ENCODE data around the gene CENATAC. TPM values are rescaled to one million over a fixed set of nuclear protein-coding genes. Genes with fewer than 3 reads are reported as not detected.
"Not testable (repeated sequence)": the region's sequence is repeated elsewhere in the genome, so short reads cannot be mapped to it uniquely, and the experiment has no call there.

CENATAC gene, protein sequence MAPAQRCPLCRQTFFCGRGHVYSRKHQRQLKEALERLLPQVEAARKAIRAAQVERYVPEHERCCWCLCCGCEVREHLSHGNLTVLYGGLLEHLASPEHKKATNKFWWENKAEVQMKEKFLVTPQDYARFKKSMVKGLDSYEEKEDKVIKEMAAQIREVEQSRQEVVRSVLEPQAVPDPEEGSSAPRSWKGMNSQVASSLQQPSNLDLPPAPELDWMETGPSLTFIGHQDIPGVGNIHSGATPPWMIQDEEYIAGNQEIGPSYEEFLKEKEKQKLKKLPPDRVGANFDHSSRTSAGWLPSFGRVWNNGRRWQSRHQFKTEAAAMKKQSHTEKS
- 40.3 and 40.9 TPM in 2 replicates for total RNA-seq (2014; rRNA removed; shearing (Covaris generic))

GRCh38 chr11:118997627-118998387 is at the start of gene CENATAC:
CENATAC (plus strand) TSS chr11:118998138; CDS start chr11:118998198, 60 bp downstream.
- peak; percentile 96 for DNase-seq (ENCODE audit: low spot score)

DNA sequence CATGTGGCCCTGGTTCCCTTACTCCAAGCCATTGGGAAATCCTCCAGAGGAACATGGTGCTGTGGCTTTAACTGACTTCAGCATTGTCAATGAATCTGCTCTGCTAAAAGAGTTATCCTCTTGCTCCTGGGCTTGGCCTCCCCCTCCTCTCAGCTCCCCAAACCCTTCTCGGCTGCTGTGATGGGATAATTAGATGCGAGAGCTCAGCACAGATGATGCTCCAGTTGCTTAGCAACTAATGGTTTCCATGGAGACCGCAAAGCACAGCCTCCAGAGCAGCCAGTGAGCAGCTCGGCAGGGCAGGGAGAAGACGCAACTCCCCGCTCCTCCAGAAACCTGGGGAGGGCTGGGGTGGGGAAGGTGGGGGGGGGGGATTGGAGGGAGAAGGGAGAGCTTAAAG is 44.7 kb upstream of the CENATAC start:
- no peak for DNase-seq (ENCODE audit: low spot score)

GRCh38 chr11:118953976-118954375 is 44.0 kb upstream of the CENATAC start:
- not testable (repeated sequence) for DNase-seq (ENCODE audit: low spot score)

DNA sequence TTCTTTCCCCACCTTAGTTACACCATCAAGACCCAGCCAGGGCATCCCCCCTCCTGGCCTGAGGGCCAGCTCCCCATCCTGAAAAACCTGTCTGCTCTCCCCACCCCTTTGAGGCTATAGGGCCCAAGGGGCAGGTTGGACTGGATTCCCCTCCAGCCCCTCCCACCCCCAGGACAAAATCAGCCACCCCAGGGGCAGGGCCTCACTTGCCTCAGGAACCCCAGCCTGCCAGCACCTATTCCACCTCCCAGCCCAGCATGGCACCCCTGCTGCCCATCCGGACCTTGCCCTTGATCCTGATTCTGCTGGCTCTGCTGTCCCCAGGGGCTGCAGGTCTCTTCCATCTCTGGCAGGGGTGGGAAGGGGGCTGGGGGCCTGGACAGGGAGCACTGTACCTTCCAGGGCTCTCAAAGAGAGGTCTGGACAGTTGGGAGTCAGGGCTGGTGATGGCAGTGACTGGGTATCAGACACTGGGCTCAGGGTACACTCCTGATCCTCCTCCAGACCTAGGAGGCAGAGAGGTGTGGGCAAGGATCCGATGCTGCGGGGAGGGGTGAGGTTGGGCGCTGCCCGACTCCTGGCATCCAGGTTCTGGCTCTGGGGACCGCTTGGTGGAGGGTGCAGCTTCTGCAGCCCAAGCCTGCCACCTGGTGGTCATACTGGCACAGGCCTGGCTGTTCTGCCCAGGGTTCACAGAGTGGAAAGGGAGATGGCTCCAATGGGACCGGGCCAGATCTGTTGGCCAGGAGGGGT is 41.7 kb upstream of the CENATAC start, which contains the start of gene UPK2:
UPK2 (plus strand) TSS at position 205 of the 753 bp plus-strand sequence; CDS start at position 258, 53 bp downstream.
- DNase-seq (ENCODE audit: low spot score) = peak; percentile 97

GRCh38 chr11:118956847-118957469 is 41.0 kb upstream of the CENATAC start:
- no peak for DNase-seq (ENCODE audit: low spot score)

DNA sequence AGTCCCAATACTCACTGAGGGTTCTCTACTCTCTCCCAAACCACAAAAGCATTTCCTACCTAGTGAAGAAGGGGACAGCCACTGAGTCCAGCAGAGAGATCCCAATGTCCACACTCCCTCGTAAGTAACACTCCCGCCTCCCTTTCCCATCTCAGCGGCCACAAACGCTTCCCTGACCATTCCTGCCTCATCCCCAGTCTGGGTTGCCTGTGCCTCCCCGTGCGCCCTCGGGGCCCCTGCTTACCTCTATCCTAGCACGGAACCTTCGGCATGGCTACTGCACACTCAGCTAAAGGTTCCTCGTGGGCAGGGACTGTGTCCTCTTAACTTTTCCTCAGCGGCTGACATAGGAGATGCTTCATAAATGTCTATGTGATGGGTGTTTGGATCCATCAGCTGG is 40.4 kb upstream of the CENATAC start:
- no peak for DNase-seq (ENCODE audit: low spot score)

- no peak for DNase-seq (ENCODE audit: low spot score)
These were observed 40.0 kb upstream of the CENATAC start for GRCh38 chr11:118957968-118958367.

DNA sequence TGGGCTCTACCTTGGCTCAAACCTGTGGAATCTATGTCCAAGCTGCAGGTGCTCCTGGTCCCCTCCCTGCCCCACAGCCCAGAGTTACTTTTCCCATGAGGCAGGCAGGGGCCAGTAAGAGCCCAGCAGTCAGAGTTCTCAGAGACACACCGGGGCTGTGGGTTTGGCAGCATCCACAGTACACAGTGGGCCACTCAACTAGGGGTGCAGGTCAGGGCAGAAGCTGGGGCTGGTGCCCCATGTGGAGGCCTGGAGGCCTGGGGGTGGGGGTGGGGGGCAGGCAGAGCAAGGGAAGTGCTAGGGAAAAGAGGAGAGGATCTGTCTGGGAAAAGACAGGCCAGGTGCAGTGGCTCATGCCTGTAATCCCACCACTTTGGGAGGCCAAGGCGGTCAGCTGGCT is 39.4 kb upstream of the CENATAC start:
- no peak for DNase-seq (ENCODE audit: low spot score)

DNA sequence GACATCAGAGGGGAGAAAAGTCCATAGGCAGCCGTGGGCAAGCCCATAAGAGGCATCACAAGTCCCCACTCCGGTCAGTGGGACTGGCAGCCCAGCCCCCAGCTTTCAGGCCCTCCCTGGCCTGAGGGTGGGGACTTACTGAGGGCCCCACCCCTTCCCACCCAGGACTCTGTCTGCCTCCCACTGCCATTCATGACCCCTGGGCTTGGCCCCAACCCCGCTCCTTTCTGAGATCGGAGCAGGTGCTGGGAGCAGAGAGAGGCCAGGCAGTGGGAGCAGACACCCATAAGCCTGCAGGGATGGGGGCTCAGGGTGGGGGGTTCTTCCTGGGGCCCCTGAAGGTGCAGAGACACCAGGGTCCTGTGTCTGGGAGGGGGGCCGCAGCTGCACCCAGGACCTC is 36.7 kb upstream of the CENATAC start:
- DNase-seq (ENCODE audit: low spot score) = no peak

- no peak for DNase-seq (ENCODE audit: low spot score)
These were observed 36.3 kb upstream of the CENATAC start for GRCh38 chr11:118961591-118961990.

DNA sequence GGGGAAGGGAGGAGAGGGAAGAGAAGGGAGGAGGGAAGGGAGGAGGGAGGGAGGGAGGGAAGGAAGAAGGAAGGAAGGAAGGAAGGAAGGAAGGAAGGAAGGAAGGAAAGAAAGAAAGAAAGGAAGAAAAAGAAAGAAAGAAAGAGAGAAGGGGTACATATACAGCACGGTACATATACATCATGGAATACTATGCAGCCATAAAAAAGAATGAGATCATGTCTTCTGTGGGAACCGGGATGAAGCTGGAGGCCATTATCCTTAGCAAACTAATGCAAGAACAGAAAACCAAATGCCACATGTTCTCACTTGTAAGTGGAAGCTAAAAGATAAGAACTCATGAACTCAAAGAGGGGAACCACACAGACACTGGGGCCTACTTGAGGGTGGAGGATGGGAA is 28.4 kb upstream of the CENATAC start:
- DNase-seq (ENCODE audit: low spot score) = not testable (repeated sequence)

- no peak for DNase-seq (ENCODE audit: low spot score)
These were observed 26.3 kb upstream of the CENATAC start, which contains the start of gene FOXR1 for GRCh38 chr11:118971646-118972045. FOXR1 (plus strand) TSS chr11:118971761; CDS start chr11:118971932, 171 bp downstream.

- no peak for DNase-seq (ENCODE audit: low spot score)
These were observed 24.0 kb upstream of the CENATAC start for GRCh38 chr11:118973985-118974384.

GRCh38 chr11:118975771-118976709 is 21.9 kb upstream of the CENATAC start:
- DNase-seq (ENCODE audit: low spot score) = peak; percentile 35

DNA sequence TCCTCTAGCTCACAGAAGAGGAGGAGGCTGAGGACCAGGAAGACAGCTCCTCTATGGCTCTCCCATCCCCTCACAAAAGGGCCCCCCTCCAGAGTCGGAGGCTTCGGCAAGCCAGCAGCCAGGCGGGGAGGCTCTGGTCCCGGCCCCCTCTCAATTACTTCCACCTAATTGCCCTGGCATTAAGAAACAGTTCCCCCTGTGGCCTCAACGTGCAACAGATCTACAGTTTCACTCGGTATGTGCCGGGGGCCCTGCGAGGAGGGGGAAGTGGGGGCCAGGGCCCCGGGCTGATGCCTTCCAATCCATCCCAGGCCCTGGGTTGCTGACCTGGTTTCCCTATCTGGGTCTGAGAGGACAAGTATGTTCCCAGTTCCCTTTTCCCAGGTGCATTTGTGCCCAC is 18.5 kb upstream of the CENATAC start:
- no peak for DNase-seq (ENCODE audit: low spot score)

GRCh38 chr11:118980191-118980881 is 17.6 kb upstream of the CENATAC start:
- DNase-seq (ENCODE audit: low spot score) = no peak

DNA sequence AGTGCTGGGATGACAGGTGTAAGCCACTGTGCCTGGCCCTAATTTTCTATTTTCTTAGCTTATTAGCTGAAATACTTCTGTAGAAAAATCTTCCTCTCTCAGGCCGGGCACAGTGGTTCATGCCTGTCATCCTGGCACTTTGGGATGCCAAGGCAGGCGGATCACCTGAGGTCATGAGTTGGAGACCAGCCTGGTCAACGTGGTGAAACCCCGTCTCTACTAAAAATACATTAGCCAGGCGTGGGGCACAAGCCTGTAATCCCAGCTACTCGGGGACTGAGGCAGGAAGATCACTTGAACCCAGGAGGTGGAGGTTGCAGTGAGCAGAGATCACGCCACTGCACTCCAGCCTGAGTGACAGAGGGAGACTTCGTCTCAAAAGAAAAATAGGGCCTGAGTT is 13.6 kb upstream of the CENATAC start:
- DNase-seq (ENCODE audit: low spot score) = not testable (repeated sequence)

GRCh38 chr11:118984825-118985224 is 13.1 kb upstream of the CENATAC start:
- no peak for DNase-seq (ENCODE audit: low spot score)

DNA sequence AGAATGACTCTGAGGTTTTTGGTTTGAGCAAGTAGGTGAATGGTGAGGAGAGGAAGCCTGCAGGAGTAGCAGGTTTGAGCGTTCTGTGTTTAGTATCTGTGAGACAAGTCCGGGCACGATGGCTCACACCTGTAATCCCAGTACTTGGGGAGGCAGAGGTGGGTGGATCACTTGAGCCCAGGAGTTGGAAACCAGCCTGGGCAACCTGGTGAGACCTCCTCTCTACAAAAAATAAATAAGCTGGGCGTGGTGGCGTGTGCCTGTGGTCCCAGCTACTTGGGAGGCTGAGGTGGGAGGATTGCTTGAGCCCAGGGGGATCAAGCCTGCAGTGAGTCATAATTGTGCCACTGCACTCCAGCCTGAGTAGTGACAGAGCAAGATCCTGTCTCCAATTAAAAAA is 9.7 kb upstream of the CENATAC start:
- no peak for DNase-seq (ENCODE audit: low spot score)

Data from HT-29 (cell line).